Measurements from ENCODE around the gene TPI1.

Gene TPI1

GRCh38 chr12:6828781-6829535 lies 38.4 kb upstream of the TPI1 start:
- peak; percentile 36 for DNase-seq

GRCh38 chr12:6829536-6830220 lies 37.7 kb upstream of the TPI1 start:
- DNase-seq = no peak

- DNase-seq = no peak
Measured at GRCh38 chr12:6830286-6830890, 36.9 kb upstream of the TPI1 start.

- no peak for DNase-seq
Measured at GRCh38 chr12:6830999-6831398, 36.3 kb upstream of the TPI1 start.

GRCh38 chr12:6831450-6831995 lies 35.8 kb upstream of the TPI1 start:
- no peak for DNase-seq

- DNase-seq = no peak
Measured at GRCh38 chr12:6832125-6832524, 35.2 kb upstream of the TPI1 start.

- no peak for DNase-seq
Measured at GRCh38 chr12:6833189-6833890, 34.0 kb upstream of the TPI1 start.

- DNase-seq = no peak
Measured at GRCh38 chr12:6834254-6834653, 33.1 kb upstream of the TPI1 start.

- no peak for DNase-seq
Measured at GRCh38 chr12:6834873-6835272, 32.5 kb upstream of the TPI1 start.

GRCh38 chr12:6836851-6837250 lies 30.5 kb upstream of the TPI1 start:
- DNase-seq = no peak

- no peak for DNase-seq
Measured at GRCh38 chr12:6837370-6838060, 29.8 kb upstream of the TPI1 start.

- no peak for DNase-seq
Measured at GRCh38 chr12:6838854-6839253, 28.5 kb upstream of the TPI1 start.

GRCh38 chr12:6839482-6840201 lies 27.7 kb upstream of the TPI1 start:
- DNase-seq = no peak

GRCh38 chr12:6840330-6840729 lies 27.0 kb upstream of the TPI1 start:
- DNase-seq = no peak

- DNase-seq = no peak
Measured at GRCh38 chr12:6840761-6841515, 26.4 kb upstream of the TPI1 start, which contains the start of gene GNB3. Gene GNB3 (plus strand): TSS chr12:6840925. CDS start chr12:6841288, 363 bp downstream.

- DNase-seq = no peak
Measured at GRCh38 chr12:6842075-6842474, 25.3 kb upstream of the TPI1 start.

GRCh38 chr12:6843118-6843902 lies 24.0 kb upstream of the TPI1 start:
- no peak for DNase-seq

GRCh38 chr12:6845395-6845794 lies 21.9 kb upstream of the TPI1 start:
- no peak for DNase-seq

- DNase-seq = no peak
Measured at GRCh38 chr12:6846316-6846869, 20.9 kb upstream of the TPI1 start.

GRCh38 chr12:6847676-6848075 lies 19.7 kb upstream of the TPI1 start:
- DNase-seq = no peak
